Measurements from ENCODE around the gene MOB3A.

DNA sequence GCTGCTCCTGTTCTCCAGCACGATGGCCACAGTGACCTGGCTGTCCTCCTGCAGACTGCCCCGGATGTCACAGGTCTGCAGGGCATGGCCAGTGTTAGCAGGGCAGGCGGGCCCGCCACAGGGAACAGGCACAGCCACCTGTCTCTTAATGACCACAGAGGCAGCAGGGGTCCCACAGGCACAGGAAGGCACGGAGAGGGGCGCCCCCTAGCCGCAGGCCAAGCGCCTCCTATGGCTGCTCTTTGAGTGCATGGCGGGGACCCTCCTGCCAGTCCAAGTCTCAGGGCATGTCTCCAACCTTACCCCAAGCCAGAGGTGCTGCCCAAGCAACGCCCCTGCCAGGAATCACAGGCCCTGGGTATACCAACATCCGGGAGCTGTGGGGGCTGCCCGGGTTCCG is 14.7 kb upstream of the MOB3A start:
- TF ChIP-seq EZH2 (IDR thresholded peaks at IDR 0.05; ENCODE audit: borderline replicate concordance), result no peak
- TF ChIP-seq, protein P1, sequence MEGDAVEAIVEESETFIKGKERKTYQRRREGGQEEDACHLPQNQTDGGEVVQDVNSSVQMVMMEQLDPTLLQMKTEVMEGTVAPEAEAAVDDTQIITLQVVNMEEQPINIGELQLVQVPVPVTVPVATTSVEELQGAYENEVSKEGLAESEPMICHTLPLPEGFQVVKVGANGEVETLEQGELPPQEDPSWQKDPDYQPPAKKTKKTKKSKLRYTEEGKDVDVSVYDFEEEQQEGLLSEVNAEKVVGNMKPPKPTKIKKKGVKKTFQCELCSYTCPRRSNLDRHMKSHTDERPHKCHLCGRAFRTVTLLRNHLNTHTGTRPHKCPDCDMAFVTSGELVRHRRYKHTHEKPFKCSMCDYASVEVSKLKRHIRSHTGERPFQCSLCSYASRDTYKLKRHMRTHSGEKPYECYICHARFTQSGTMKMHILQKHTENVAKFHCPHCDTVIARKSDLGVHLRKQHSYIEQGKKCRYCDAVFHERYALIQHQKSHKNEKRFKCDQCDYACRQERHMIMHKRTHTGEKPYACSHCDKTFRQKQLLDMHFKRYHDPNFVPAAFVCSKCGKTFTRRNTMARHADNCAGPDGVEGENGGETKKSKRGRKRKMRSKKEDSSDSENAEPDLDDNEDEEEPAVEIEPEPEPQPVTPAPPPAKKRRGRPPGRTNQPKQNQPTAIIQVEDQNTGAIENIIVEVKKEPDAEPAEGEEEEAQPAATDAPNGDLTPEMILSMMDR (IDR thresholded peaks at IDR 0.05; ENCODE audit: poor library complexity), result no peak
